Karpas-422 (cell line): ENCODE measurements around the gene STX10. TPM values are rescaled to one million over a fixed set of nuclear protein-coding genes. Genes with fewer than 3 reads are reported as not detected.

Experiments
- DNase-seq: peaks from one replicate; pipeline ENCODE4 v3.0.0-alpha.2; 2015
- H2AFZ ChIP-seq: fragments of 200-600 bp; sonication (generic); 2 replicates; pipeline ENCODE4 v1.6.1; 2014; ENCODE audit warnings: antibody characterized with exemption, low read length, mixed read lengths
- H3K27ac ChIP-seq: fragments of 200-600 bp; sonication (generic); 2 replicates; pipeline ENCODE4 v1.5.1; 2014; ENCODE audit warnings: mild to moderate bottlenecking, low read length, moderate library complexity
- H3K27me3 ChIP-seq: fragments of 200-600 bp; sonication (generic); 2 replicates; pipeline ENCODE4 v1.6.1; 2014; ENCODE audit warnings: low read length, mixed read lengths
- H3K36me3 ChIP-seq: fragments of 200-600 bp; sonication (generic); 2 replicates; pipeline ENCODE4 v1.6.1; 2014; ENCODE audit warnings: low read length, mixed read lengths; ENCODE audit not compliant: insufficient read depth
- H3K4me1 ChIP-seq: fragments of 200-600 bp; sonication (generic); 2 replicates; pipeline ENCODE4 v1.6.1; 2014; ENCODE audit warnings: mild to moderate bottlenecking, low read length, mixed read lengths
- H3K4me2 ChIP-seq: fragments of 200-600 bp; sonication (generic); 2 replicates; pipeline ENCODE4 v1.6.1; 2014; ENCODE audit warnings: low read length, low read depth, mild to moderate bottlenecking; ENCODE audit not compliant: poor library complexity, severe bottlenecking
- H3K4me3 ChIP-seq: fragments of 200-600 bp; sonication (generic); 2 replicates; pipeline ENCODE4 v1.5.1; 2014; ENCODE audit warnings: mild to moderate bottlenecking, antibody characterized with exemption, low read length, mixed read lengths
- H3K79me2 ChIP-seq: fragments of 200-600 bp; sonication (generic); 2 replicates; pipeline ENCODE4 v1.6.1; 2014; ENCODE audit warnings: mild to moderate bottlenecking, low read length, mixed read lengths
- H3K9ac ChIP-seq: fragments of 200-600 bp; sonication (generic); 2 replicates; pipeline ENCODE4 v1.6.0; 2014; ENCODE audit warnings: low read length
- H3K9me2 ChIP-seq: fragments of 200-600 bp; sonication (generic), shearing (Covaris generic); replicated peaks from 2 replicates; pipeline ENCODE4 v1.6.0; 2014; ENCODE audit warnings: mild to moderate bottlenecking, low read length, moderate library complexity; ENCODE audit not compliant: insufficient read depth
- H3K9me3 ChIP-seq: fragments of 300-700, 200-600 bp; sonication (generic); 2 replicates; pipeline ENCODE4 v1.6.1; 2014; ENCODE audit warnings: low read length, mixed read lengths
- H4K20me1 ChIP-seq: fragments of 200-600 bp; sonication (generic); 2 replicates; pipeline ENCODE4 v1.6.1; 2014; ENCODE audit warnings: mild to moderate bottlenecking, antibody characterized with exemption, low read length, low read depth; ENCODE audit not compliant: insufficient read depth
- total RNA-seq: library from RNA; depleted of rRNA; stranded (reverse); fragments of >200 nt; shearing (Covaris generic); gene quantifications from 2 replicates; pipeline ENCODE4 v1.2.3, GENCODE V29; 2014; ENCODE audit warnings: low replicate concordance; rRNA removed

The STX10 gene
- total RNA-seq, 1 experiment from 2014 or later, result 47.0 TPM

GRCh38 chr19:13094771-13095392 is 55.3 kb downstream of the STX10 start:
- Histone ChIP-seq H4K20me1 (no peaks in the 10 kb centered on the region), H3K4me2 (peak overlapping the region; percentile 60), H3K9ac (peak overlapping the region; percentile 45), H3K9me3 (no peaks in the 10 kb centered on the region), H2AFZ (peak overlapping the region; percentile 36; the same call in 1 of the 2 replicates), H3K4me1 (peaks cover 41% of the 10 kb centered on the region), H3K36me3 (0 out of 2 replicates have a peak, but pooled peaks cover 4% of the 10 kb centered on the region), H3K27ac (no peak overlapping the region), H3K27me3 (no peaks in the 10 kb centered on the region), H3K4me3 (peak overlapping the region; percentile 47; the same call in 1 of the 2 replicates), H3K9me2 (no peaks in the 10 kb centered on the region), H3K79me2 (no peaks in the 10 kb centered on the region)
- DNase-seq, result peak; percentile 55

GRCh38 chr19:13094106-13094504 is 56.1 kb downstream of the STX10 start:
- 0 out of 2 replicates have a peak, but pooled peaks cover 4% of the 10 kb centered on the region for H3K36me3 ChIP-seq
- no peak overlapping the region for H3K4me3 ChIP-seq
- H3K79me2 ChIP-seq, result no peaks in the 10 kb centered on the region
- no peaks in the 10 kb centered on the region for H3K27me3 ChIP-seq
- H3K9ac ChIP-seq, result no peak overlapping the region
- H3K9me2 ChIP-seq, result no peaks in the 10 kb centered on the region
- H3K4me1 ChIP-seq, result peaks cover 41% of the 10 kb centered on the region
- no peaks in the 10 kb centered on the region for H4K20me1 ChIP-seq
- H3K4me2 ChIP-seq, result no peak overlapping the region
- DNase-seq, result no peak
- no peaks in the 10 kb centered on the region for H3K9me3 ChIP-seq
- H2AFZ ChIP-seq, result no peak overlapping the region
- no peak overlapping the region for H3K27ac ChIP-seq

Other genes starting within 250 kb of the STX10 start
- 0.22 and 2.5 TPM in 2 replicates for gene SYCE2, start 231.1 kb downstream of the STX10 start, total RNA-seq
- gene FARSA, start 216.7 kb downstream of the STX10 start, total RNA-seq, result 59.7 and 92.6 TPM in 2 replicates
- 547 and 681 TPM in 2 replicates for gene CALR, start 211.8 kb downstream of the STX10 start, total RNA-seq
- 130 and 144 TPM in 2 replicates for gene RAD23A, start 204.5 kb downstream of the STX10 start, total RNA-seq
- 23.2 and 66.6 TPM in 2 replicates for gene GADD45GIP1, start 193.2 kb downstream of the STX10 start, total RNA-seq
- 0.52 TPM in 1 of 2 replicates, not detected in the other for gene DAND5, start 180.8 kb downstream of the STX10 start, total RNA-seq
- gene NFIX, start 154.9 kb downstream of the STX10 start, total RNA-seq, result 0.04 and 0.18 TPM in 2 replicates
- 99.1 and 285 TPM in 2 replicates for gene LYL1, start 47.5 kb downstream of the STX10 start, total RNA-seq
- gene TRMT1, start 33.6 kb downstream of the STX10 start, total RNA-seq, result 35.9 and 69.7 TPM in 2 replicates
- 28.0 and 76.4 TPM in 2 replicates for gene NACC1, start 32.1 kb downstream of the STX10 start, total RNA-seq
- 7.3 and 15.9 TPM in 2 replicates for gene IER2, start within 50 bp of the STX10 start, total RNA-seq